ENCODE data around the gene HOXA9. TPM values are rescaled to one million over a fixed set of nuclear protein-coding genes. Genes with fewer than 3 reads are reported as not detected.

Gene HOXA9
- total RNA-seq, 2 experiments from 2014 or later: not detected

GRCh38 chr7:27191161-27191731 lies 25.9 kb upstream of the HOXA9 start:
- no peaks in the 10 kb centered on the region for H3K9me3 Mint-ChIP-seq
- H3K36me3 Mint-ChIP-seq (ENCODE audit: low read depth): no peaks in the 10 kb centered on the region
- H3K27me3 Mint-ChIP-seq: peaks cover 84% of the 10 kb centered on the region
- no peak overlapping the region for H3K4me3 Mint-ChIP-seq
- peaks cover 32% of the 10 kb centered on the region for H3K4me1 Mint-ChIP-seq (ENCODE audit: low read depth)
- H3K27ac Mint-ChIP-seq: no peak overlapping the region
- intact Hi-C loops (cut with micrococcal nuclease): no loop called here
- ATAC-seq (no peak), DNase-seq (no peak)
- no peak for TF ChIP-seq CTCF (IDR thresholded peaks at IDR 0.05)
- ChIA-PET CTCF (interaction anchor here (0.7 to 2.7 kb wide), 6 partner anchors 8 to 829 kb away, joined by 3 to 23 read pairs (median 4); partner anchors contain the start of genes EVX1 and HOXA13), POLR2A (interaction anchor here (1.5 kb wide), 1 partner anchor 49 kb away, joined by 3 read pairs; no protein-coding TSS in a partner anchor)

- TF ChIP-seq CTCF (IDR thresholded peaks at IDR 0.05): no peak
- POLR2A ChIA-PET: no interaction called here
- ATAC-seq (no peak), DNase-seq (no peak)
- intact Hi-C loops (cut with micrococcal nuclease): no loop called here
- H3K4me3 Mint-ChIP-seq: no peak overlapping the region
- peaks cover 88% of the 10 kb centered on the region for H3K27me3 Mint-ChIP-seq
- CTCF ChIA-PET: interaction anchor here (0.8 to 2.7 kb wide), 9 partner anchors 10 to 595 kb away, joined by 3 to 23 read pairs (median 3); partner anchors contain the start of genes EVX1 and HOXA13
- H3K36me3 Mint-ChIP-seq (ENCODE audit: low read depth): no peaks in the 10 kb centered on the region
- no peak overlapping the region for H3K27ac Mint-ChIP-seq
- peaks cover 40% of the 10 kb centered on the region for H3K4me1 Mint-ChIP-seq (ENCODE audit: low read depth)
- no peaks in the 10 kb centered on the region for H3K9me3 Mint-ChIP-seq
Observed at GRCh38 chr7:27189997-27190748, 24.8 kb upstream of the HOXA9 start.

- ChIA-PET CTCF (interaction anchor here (1.2 to 2.7 kb wide), 6 partner anchors 10 to 28 kb away, joined by 3 to 23 read pairs (median 4); partner anchors contain the start of gene HOXA13), POLR2A (no interaction called here)
- peaks cover 87% of the 10 kb centered on the region for H3K27me3 Mint-ChIP-seq
- no peak overlapping the region for H3K4me3 Mint-ChIP-seq
- ATAC-seq (no peak), DNase-seq (no peak)
- peaks cover 46% of the 10 kb centered on the region for H3K4me1 Mint-ChIP-seq (ENCODE audit: low read depth)
- TF ChIP-seq CTCF (IDR thresholded peaks at IDR 0.05): no peak
- no peaks in the 10 kb centered on the region for H3K9me3 Mint-ChIP-seq
- no peak overlapping the region for H3K27ac Mint-ChIP-seq
- intact Hi-C loops (cut with micrococcal nuclease): no loop called here
- H3K36me3 Mint-ChIP-seq (ENCODE audit: low read depth): no peaks in the 10 kb centered on the region
Observed at GRCh38 chr7:27189295-27189996, 24.1 kb upstream of the HOXA9 start.

- peaks cover 80% of the 10 kb centered on the region for H3K27me3 Mint-ChIP-seq
- peak; percentile 64 for DNase-seq
- peaks cover 44% of the 10 kb centered on the region for H3K4me1 Mint-ChIP-seq (ENCODE audit: low read depth)
- ATAC-seq: no peak
- H3K4me3 Mint-ChIP-seq: peak overlapping the region; percentile 58
- POLR2A ChIA-PET: interaction anchor here (0.8 kb wide), 1 partner anchor 96 kb away, joined by 3 read pairs; no protein-coding TSS in a partner anchor
- H3K9me3 Mint-ChIP-seq: no peaks in the 10 kb centered on the region
- CTCF ChIA-PET: interaction anchor here (0.6 to 2.7 kb wide), 8 partner anchors 9 to 585 kb away, joined by 3 to 23 read pairs (median 4); partner anchors contain the start of gene HOXA13
- intact Hi-C loops (cut with micrococcal nuclease): no loop called here
- no peaks in the 10 kb centered on the region for H3K36me3 Mint-ChIP-seq (ENCODE audit: low read depth)
- no peak for TF ChIP-seq CTCF (IDR thresholded peaks at IDR 0.05)
- no peak overlapping the region for H3K27ac Mint-ChIP-seq
Observed at GRCh38 chr7:27188386-27189294, 23.3 kb upstream of the HOXA9 start.

All from activated CD8-positive, alpha-beta T cell treated with anti-CD3 and anti-CD28 coated beads for 36 hours (primary cell).